Mesenchymal stem cell (in vitro differentiated cells and primary cell): ENCODE data around the gene AHNAK. TPM values are rescaled to one million over a fixed set of nuclear protein-coding genes. Genes with fewer than 3 reads are reported as not detected.

Source experiments
- DNase-seq: peaks from one replicate; pipeline ENCODE4 v3.0.0-alpha.2; 2013
- H2AFZ ChIP-seq: one replicate; pipeline ENCODE4 v1.6.1; 2013; ENCODE audit warnings: low read depth, mild to moderate bottlenecking, control low read depth, inconsistent platforms, low read length, moderate library complexity
- H2AK5ac ChIP-seq: 2 replicates; pipeline ENCODE4 v1.6.1; 2013; ENCODE audit warnings: low read length, moderate library complexity, mild to moderate bottlenecking, inconsistent platforms; ENCODE audit not compliant: severe bottlenecking
- H2BK120ac ChIP-seq: one replicate; pipeline ENCODE4 v1.6.1; 2013; ENCODE audit warnings: low read depth, mild to moderate bottlenecking, inconsistent platforms, low read length, moderate library complexity
- H2BK12ac ChIP-seq, 2 experiments: one replicate each; pipeline ENCODE4 v1.6.1; 2013; ENCODE audit warnings: inconsistent platforms in 2 of 2, low read length in 2 of 2, mild to moderate bottlenecking in 2 of 2, moderate library complexity in 2 of 2, control low read depth in 1 of 2
- H2BK15ac ChIP-seq: one replicate; pipeline ENCODE4 v1.6.1; 2013; ENCODE audit warnings: mild to moderate bottlenecking, low read depth, inconsistent platforms; ENCODE audit not compliant: poor library complexity, severe bottlenecking
- H2BK5ac ChIP-seq: 2 replicates; pipeline ENCODE4 v1.6.1; 2013; ENCODE audit warnings: low read depth, mild to moderate bottlenecking, low read length, control low read depth, inconsistent platforms; ENCODE audit not compliant: poor library complexity, severe bottlenecking
- H3K14ac ChIP-seq, 2 experiments: one replicate each; pipeline ENCODE4 v1.6.1; 2013; ENCODE audit warnings: inconsistent platforms in 2 of 2, low read length in 2 of 2, control low read depth in 1 of 2, mild to moderate bottlenecking in 1 of 2, moderate library complexity in 1 of 2
- H3K18ac ChIP-seq, 2 experiments: one replicate each; pipeline ENCODE4 v1.6.1; 2013; ENCODE audit warnings: inconsistent platforms in 2 of 2, low read length in 2 of 2, control low read depth in 1 of 2, low read depth in 1 of 2, mild to moderate bottlenecking in 1 of 2
- H3K23ac ChIP-seq, 2 experiments: one replicate each; pipeline ENCODE4 v1.6.1; 2013; ENCODE audit warnings: inconsistent platforms in 2 of 2, low read length in 2 of 2, mild to moderate bottlenecking in 2 of 2, moderate library complexity in 2 of 2, control low read depth in 1 of 2
- H3K27ac ChIP-seq: 2 replicates; pipeline ENCODE4 v1.5.1; 2013; ENCODE audit warnings: mild to moderate bottlenecking, moderate library complexity, low read length, control low read depth, inconsistent platforms; ENCODE audit not compliant: poor library complexity, severe bottlenecking
- H3K27me3 ChIP-seq, 2 experiments: 2 replicates each; pipeline versions ENCODE4 v1.6.1 to v1.7.0; 2013; ENCODE audit warnings: low read length in 2 of 2, mild to moderate bottlenecking in 2 of 2, moderate library complexity in 2 of 2, control low read depth in 1 of 2, inconsistent platforms in 1 of 2; ENCODE audit not compliant: control insufficient read depth in 1 of 2, insufficient read depth in 1 of 2
- H3K36me3 ChIP-seq, 2 experiments: 2 replicates each; pipeline versions ENCODE4 v1.6.1 to v1.7.0; 2013; ENCODE audit warnings: low read length in 2 of 2, control low read depth in 1 of 2, inconsistent platforms in 1 of 2, low read depth in 1 of 2, mild to moderate bottlenecking in 1 of 2; ENCODE audit not compliant: insufficient read depth in 2 of 2, control insufficient read depth in 1 of 2
- H3K4ac ChIP-seq, 2 experiments: one replicate each; pipeline ENCODE4 v1.6.1; 2013; ENCODE audit warnings: inconsistent platforms in 2 of 2, low read length in 2 of 2, mild to moderate bottlenecking in 2 of 2, moderate library complexity in 2 of 2, control low read depth in 1 of 2, low read depth in 1 of 2
- H3K4me1 ChIP-seq: 2 replicates; pipeline ENCODE4 v1.6.1; 2013; ENCODE audit warnings: low read depth, low read length, control low read depth; ENCODE audit not compliant: control insufficient read depth, insufficient read depth
- H3K4me2 ChIP-seq: 2 replicates; pipeline ENCODE4 v1.6.1; 2013; ENCODE audit warnings: low read length, mild to moderate bottlenecking, inconsistent platforms; ENCODE audit not compliant: poor library complexity, severe bottlenecking
- H3K4me3 ChIP-seq, 2 experiments: 2 replicates each; pipeline versions ENCODE4 v1.5.1 to v1.7.0; 2013; ENCODE audit warnings: low read length in 2 of 2, mild to moderate bottlenecking in 2 of 2, control low read depth in 1 of 2, low read depth in 1 of 2; ENCODE audit not compliant: insufficient read depth in 1 of 2
- H3K79me1 ChIP-seq: replicated peaks from 2 replicates; pipeline ENCODE4 v1.6.1; 2013; ENCODE audit warnings: mild to moderate bottlenecking, control low read depth, low read length, inconsistent platforms; ENCODE audit not compliant: poor library complexity, severe bottlenecking
- H3K9ac ChIP-seq: 2 replicates; pipeline ENCODE4 v1.7.0; 2013; ENCODE audit warnings: mild to moderate bottlenecking, low read length, moderate library complexity
- H3K9me3 ChIP-seq: 2 replicates; pipeline ENCODE4 v1.7.0; 2013; ENCODE audit warnings: mild to moderate bottlenecking, low read length; ENCODE audit not compliant: control insufficient read depth
- H4K8ac ChIP-seq: one replicate; pipeline ENCODE4 v1.6.1; 2013; ENCODE audit warnings: inconsistent platforms, mild to moderate bottlenecking, low read length, moderate library complexity
- H4K91ac ChIP-seq: one replicate; pipeline ENCODE4 v1.6.1; 2013; ENCODE audit warnings: mild to moderate bottlenecking, low read length, inconsistent platforms
- WGBS: methylation state at CpG from one replicate; pipeline ENCODE4 v1.1.7; 2013; ENCODE audit warnings: mixed read lengths; 5-methylcytosine and 5-hydroxymethylcytosine counted together
- polyA plus RNA-seq, 2 experiments: library from polyadenylated mRNA; stranded (reverse); fragments of 200-250 nt; gene quantifications; one replicate each; pipeline ENCODE4 v1.2.3, GENCODE V29; 2013

The AHNAK gene
- polyA plus RNA-seq (2013, experiment 1 of 2) = 71.8 TPM
- 65.2 TPM for polyA plus RNA-seq (2013, experiment 2 of 2)

GRCh38 chr11:62546244-62546928 lies at the start of gene AHNAK:
TSS of gene AHNAK (minus strand) at chr11:62546806. CDS start at chr11:62536098, 10,708 bp downstream.
- H2BK15ac ChIP-seq = peak within 1 kb of the TSS; percentile 92
- H3K14ac ChIP-seq = peak within 1 kb of the TSS; percentile 21 to 92
- H2AK5ac ChIP-seq = peak within 1 kb of the TSS; percentile 64
- H3K36me3 ChIP-seq = peaks cover 11 to 35% of the 10 kb centered on the region in 2 experiments
- WGBS = under 1% methylated on average over 53 of the region's 69 CpGs
- H2BK120ac ChIP-seq = peak within 1 kb of the TSS; percentile 86
- H3K9me3 ChIP-seq = no peaks in the 10 kb centered on the region
- peak within 1 kb of the TSS; percentile 78 for H2BK5ac ChIP-seq
- peak; percentile 75 for DNase-seq
- H3K4me2 ChIP-seq = peak within 1 kb of the TSS; percentile 71
- peak within 1 kb of the TSS; percentile 91 to 93 for H3K4ac ChIP-seq
- peak within 1 kb of the TSS; percentile 79 to 89 for H2BK12ac ChIP-seq
- H3K27ac ChIP-seq = peak within 1 kb of the TSS; percentile 96
- H4K91ac ChIP-seq = peak within 1 kb of the TSS; percentile 95
- H3K79me1 ChIP-seq = peaks cover 13% of the 10 kb centered on the region
- no peaks in the 10 kb centered on the region for H3K27me3 ChIP-seq
- H3K9ac ChIP-seq = peak within 1 kb of the TSS; percentile 98
- peaks cover 26% of the 10 kb centered on the region for H3K4me1 ChIP-seq
- peak within 1 kb of the TSS; percentile 96 to 98 for H3K4me3 ChIP-seq
- peak within 1 kb of the TSS; percentile 88 for H4K8ac ChIP-seq
- peak within 1 kb of the TSS; percentile 82 to 99 for H3K23ac ChIP-seq
- H2AFZ ChIP-seq = no peak within 1 kb of the TSS
- H3K18ac ChIP-seq = peak within 1 kb of the TSS; percentile 93 to 99

- Histone ChIP-seq H2AK5ac (no peak overlapping the region), H3K9ac (peak overlapping the region; percentile 28), H3K23ac (no peak overlapping the region), H3K4me2 (no peak overlapping the region), H4K91ac (no peak overlapping the region), H2AFZ (no peak overlapping the region), H2BK5ac (no peak overlapping the region), H3K36me3 (peaks cover 61 to 68% of the 10 kb centered on the region in 2 experiments), H2BK15ac (no peak overlapping the region), H3K18ac (no peak overlapping the region), H2BK120ac (no peak overlapping the region), H2BK12ac (no peak overlapping the region), H3K79me1 (peaks cover 19% of the 10 kb centered on the region), H3K9me3 (no peaks in the 10 kb centered on the region), H3K27ac (no peak overlapping the region), H3K27me3 (no peaks in the 10 kb centered on the region), H4K8ac (no peak overlapping the region), H3K14ac (no peak overlapping the region), H3K4me1 (peaks cover 18% of the 10 kb centered on the region), H3K4me3 (no peak overlapping the region), H3K4ac (no peak overlapping the region)
- 97% methylated on average over 8 of the region's 8 CpGs for WGBS
- DNase-seq = no peak
Measured at GRCh38 chr11:62595124-62595523, 48.5 kb upstream of the AHNAK start.

- Histone ChIP-seq H3K23ac (no peak overlapping the region), H3K14ac (no peak overlapping the region), H2AK5ac (no peak overlapping the region), H3K4ac (no peak overlapping the region), H2BK5ac (no peak overlapping the region), H2BK12ac (no peak overlapping the region), H3K79me1 (peaks cover 26% of the 10 kb centered on the region), H3K4me2 (no peak overlapping the region), H3K4me1 (peaks cover 15% of the 10 kb centered on the region), H3K9ac (peak overlapping the region; percentile 20), H2BK15ac (no peak overlapping the region), H3K4me3 (no peak overlapping the region), H2BK120ac (no peak overlapping the region), H4K91ac (no peak overlapping the region), H2AFZ (no peak overlapping the region), H3K9me3 (no peaks in the 10 kb centered on the region), H4K8ac (no peak overlapping the region), H3K27me3 (no peaks in the 10 kb centered on the region), H3K27ac (no peak overlapping the region), H3K18ac (no peak overlapping the region), H3K36me3 (peaks cover 59 to 60% of the 10 kb centered on the region in 2 experiments)
- peak; percentile 77 for DNase-seq
- 72% methylated on average over 11 of the region's 13 CpGs for WGBS
Measured at GRCh38 chr11:62593434-62594044, 46.9 kb upstream of the AHNAK start.

- H3K4me2 ChIP-seq = no peak overlapping the region
- no peak overlapping the region for H3K4ac ChIP-seq
- DNase-seq = no peak
- no peak overlapping the region for H2AFZ ChIP-seq
- H2BK12ac ChIP-seq = no peak overlapping the region
- peaks cover 26% of the 10 kb centered on the region for H3K79me1 ChIP-seq
- H4K91ac ChIP-seq = no peak overlapping the region
- H2BK15ac ChIP-seq = no peak overlapping the region
- no peak overlapping the region for H3K27ac ChIP-seq
- no peak overlapping the region for H3K18ac ChIP-seq
- peaks cover 55 to 60% of the 10 kb centered on the region in 2 experiments for H3K36me3 ChIP-seq
- no peak overlapping the region for H3K23ac ChIP-seq
- no peak overlapping the region for H2BK5ac ChIP-seq
- H3K4me3 ChIP-seq = no peak overlapping the region
- no peak overlapping the region for H2AK5ac ChIP-seq
- H3K9ac ChIP-seq = peak overlapping the region; percentile 95
- H3K4me1 ChIP-seq = peaks cover 13% of the 10 kb centered on the region
- 96% methylated on average over 7 of the region's 8 CpGs for WGBS
- no peak overlapping the region for H2BK120ac ChIP-seq
- H4K8ac ChIP-seq = no peak overlapping the region
- H3K9me3 ChIP-seq = no peaks in the 10 kb centered on the region
- H3K27me3 ChIP-seq = no peaks in the 10 kb centered on the region
- H3K14ac ChIP-seq = no peak overlapping the region
Measured at GRCh38 chr11:62592989-62593421, 46.4 kb upstream of the AHNAK start.
